HepG2 (cell line): ENCODE data around the gene NOTUM. TPM values are rescaled to one million over a fixed set of nuclear protein-coding genes. Genes with fewer than 3 reads are reported as not detected.

Experiments
- CENPT ChIP-seq: sonication (generic); formaldehyde crosslinking; IDR thresholded peaks from 2 replicates; pipeline ENCODE4 v1.8.0; 2022; ENCODE audit warnings: low read depth, mild to moderate bottlenecking, moderate library complexity, missing genetic modification reagents
- FOXO1 ChIP-seq: sonication (generic); formaldehyde crosslinking; IDR thresholded peaks from 2 replicates; pipeline ENCODE4 v1.4.0; 2020; ENCODE audit warnings: missing genetic modification reagents
- MED8 ChIP-seq: sonication (generic); formaldehyde crosslinking; IDR thresholded peaks from 2 replicates; pipeline ENCODE4 v1.8.1; 2023; ENCODE audit warnings: mild to moderate bottlenecking, missing genetic modification reagents; ENCODE audit not compliant: insufficient replicate concordance
- NFATC3 ChIP-seq: sonication (generic); formaldehyde crosslinking; IDR thresholded peaks from 2 replicates; pipeline ENCODE4 v1.5.1; 2020; ENCODE audit warnings: mild to moderate bottlenecking, missing genetic modification reagents
- ZEB1 ChIP-seq: IDR thresholded peaks from 2 replicates; pipeline ENCODE4 v1.6.1; 2012; ENCODE audit warnings: mild to moderate bottlenecking, low read depth, inconsistent platforms; ENCODE audit not compliant: insufficient replicate concordance
- ZNF230 ChIP-seq: sonication (generic); formaldehyde crosslinking; IDR thresholded peaks from 2 replicates; pipeline ENCODE4 v1.4.0; 2020; ENCODE audit warnings: mild to moderate bottlenecking, missing genetic modification reagents
- ZNF343 ChIP-seq: sonication (generic); formaldehyde crosslinking; IDR thresholded peaks from 2 replicates; pipeline ENCODE4 v1.4.0; 2020; ENCODE audit warnings: mild to moderate bottlenecking, missing genetic modification reagents
- ZNF781 ChIP-seq: sonication (generic); formaldehyde crosslinking; IDR thresholded peaks from 2 replicates; pipeline ENCODE4 v1.5.1; 2020; ENCODE audit warnings: borderline replicate concordance, mild to moderate bottlenecking, missing genetic modification reagents; ENCODE audit errors: not compliant biosample characterization
- polyA plus RNA-seq, 8 experiments: library from polyadenylated mRNA; depleted of rRNA in 3 of 8; stranded (reverse) in 7 of 8; unstranded in 1 of 8; fragments of >200 nt; fragmentation: Illumina TruSeq in 4 of 8; extraction: Trizol in 4 of 8; gene quantifications; 2 replicates each; pipeline versions ENCODE4 v1.2.1 to v1.2.3, GENCODE V29; 2011 to 2016; ENCODE audit warnings: low read depth in 4 of 8, missing spikeins in 1 of 8, mixed read lengths in 1 of 8; ENCODE audit not compliant: insufficient read depth in 1 of 8
- total RNA-seq, 5 experiments: library from RNA; depleted of rRNA; stranded (reverse); fragments of >200 nt; fragmentation: Illumina TruSeq; extraction: Trizol; gene quantifications; 2 replicates each; pipeline ENCODE4 v1.2.3, GENCODE V29; 2016; ENCODE audit warnings: low read depth in 1 of 5
- TF ChIP-seq, protein P1 (sequence below): sonication (generic); formaldehyde crosslinking; IDR thresholded peaks from 2 replicates; pipeline ENCODE4 v1.4.0; 2020; ENCODE audit warnings: missing genetic modification reagents
- TF ChIP-seq, protein P2 (sequence below): sonication (generic); formaldehyde crosslinking; IDR thresholded peaks from 2 replicates; pipeline ENCODE4; 2020; ENCODE audit warnings: missing genetic modification reagents, mild to moderate bottlenecking, borderline replicate concordance
- TF ChIP-seq, protein P3 (sequence below): sonication (generic); formaldehyde crosslinking; IDR thresholded peaks from 2 replicates; pipeline ENCODE4 v1.4.0; 2020; ENCODE audit warnings: missing genetic modification reagents
- TF ChIP-seq, protein P4 (sequence below): sonication (generic); formaldehyde crosslinking; IDR thresholded peaks from 2 replicates; pipeline ENCODE4 v1.5.0; 2020; ENCODE audit warnings: mild to moderate bottlenecking, missing genetic modification reagents, borderline replicate concordance

The NOTUM gene
- total and polyA plus RNA-seq, 2 of the 13 experiments (the other 11 are each of a cell fraction or from before 2014, with no cell fraction given): 150 to 160 TPM

DNA sequence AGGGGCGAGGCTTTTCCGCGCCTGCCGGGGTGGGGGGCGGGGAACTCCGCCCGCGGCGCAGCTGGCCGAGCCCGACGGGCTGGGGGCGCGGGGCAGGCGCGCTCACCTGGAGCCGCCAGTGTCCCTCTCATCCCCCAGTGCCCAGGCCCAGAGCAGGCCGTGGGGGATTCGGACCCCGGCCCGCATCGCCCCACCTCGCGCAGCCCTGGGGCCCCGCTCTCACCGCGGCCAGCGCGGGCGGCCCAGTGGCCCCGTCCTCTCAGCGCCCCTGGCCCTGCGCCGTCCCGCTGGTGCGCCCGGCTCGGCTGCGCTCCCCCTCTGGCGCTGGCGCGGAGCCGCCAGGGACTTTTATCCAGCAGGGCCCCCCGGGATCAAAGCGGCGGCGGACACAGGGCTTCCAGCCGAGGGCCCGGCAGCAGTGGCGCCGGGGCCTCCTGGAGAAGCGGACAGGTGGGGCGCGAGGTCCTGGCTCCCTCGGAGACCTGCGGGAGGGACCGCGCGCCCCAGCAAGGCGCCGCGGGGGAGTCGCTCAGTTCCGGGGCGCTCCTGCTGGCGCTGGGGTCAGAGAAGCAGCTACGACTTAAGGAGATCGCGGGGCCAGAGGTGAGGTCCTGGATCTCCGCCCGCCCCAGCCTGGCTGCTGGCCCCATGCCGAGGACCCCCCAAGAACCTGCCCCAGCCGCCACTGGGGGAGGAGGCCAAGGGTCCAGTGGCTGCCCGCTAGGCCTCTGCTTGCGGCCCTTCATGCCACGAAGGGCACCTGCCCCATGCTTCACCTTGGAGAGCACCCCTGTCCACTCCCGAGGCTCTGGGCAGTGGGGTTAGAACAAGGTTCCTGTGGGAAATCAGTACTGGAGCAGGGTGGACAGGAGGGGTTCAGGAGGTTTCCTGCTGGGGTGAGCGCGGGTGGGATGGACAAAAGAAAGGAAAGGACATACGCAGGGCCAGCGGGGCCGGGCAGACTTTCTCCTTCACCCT lies 823 bp upstream of the NOTUM start (continued):
- TF ChIP-seq ZEB1: no peak
- TF ChIP-seq, protein P1, sequence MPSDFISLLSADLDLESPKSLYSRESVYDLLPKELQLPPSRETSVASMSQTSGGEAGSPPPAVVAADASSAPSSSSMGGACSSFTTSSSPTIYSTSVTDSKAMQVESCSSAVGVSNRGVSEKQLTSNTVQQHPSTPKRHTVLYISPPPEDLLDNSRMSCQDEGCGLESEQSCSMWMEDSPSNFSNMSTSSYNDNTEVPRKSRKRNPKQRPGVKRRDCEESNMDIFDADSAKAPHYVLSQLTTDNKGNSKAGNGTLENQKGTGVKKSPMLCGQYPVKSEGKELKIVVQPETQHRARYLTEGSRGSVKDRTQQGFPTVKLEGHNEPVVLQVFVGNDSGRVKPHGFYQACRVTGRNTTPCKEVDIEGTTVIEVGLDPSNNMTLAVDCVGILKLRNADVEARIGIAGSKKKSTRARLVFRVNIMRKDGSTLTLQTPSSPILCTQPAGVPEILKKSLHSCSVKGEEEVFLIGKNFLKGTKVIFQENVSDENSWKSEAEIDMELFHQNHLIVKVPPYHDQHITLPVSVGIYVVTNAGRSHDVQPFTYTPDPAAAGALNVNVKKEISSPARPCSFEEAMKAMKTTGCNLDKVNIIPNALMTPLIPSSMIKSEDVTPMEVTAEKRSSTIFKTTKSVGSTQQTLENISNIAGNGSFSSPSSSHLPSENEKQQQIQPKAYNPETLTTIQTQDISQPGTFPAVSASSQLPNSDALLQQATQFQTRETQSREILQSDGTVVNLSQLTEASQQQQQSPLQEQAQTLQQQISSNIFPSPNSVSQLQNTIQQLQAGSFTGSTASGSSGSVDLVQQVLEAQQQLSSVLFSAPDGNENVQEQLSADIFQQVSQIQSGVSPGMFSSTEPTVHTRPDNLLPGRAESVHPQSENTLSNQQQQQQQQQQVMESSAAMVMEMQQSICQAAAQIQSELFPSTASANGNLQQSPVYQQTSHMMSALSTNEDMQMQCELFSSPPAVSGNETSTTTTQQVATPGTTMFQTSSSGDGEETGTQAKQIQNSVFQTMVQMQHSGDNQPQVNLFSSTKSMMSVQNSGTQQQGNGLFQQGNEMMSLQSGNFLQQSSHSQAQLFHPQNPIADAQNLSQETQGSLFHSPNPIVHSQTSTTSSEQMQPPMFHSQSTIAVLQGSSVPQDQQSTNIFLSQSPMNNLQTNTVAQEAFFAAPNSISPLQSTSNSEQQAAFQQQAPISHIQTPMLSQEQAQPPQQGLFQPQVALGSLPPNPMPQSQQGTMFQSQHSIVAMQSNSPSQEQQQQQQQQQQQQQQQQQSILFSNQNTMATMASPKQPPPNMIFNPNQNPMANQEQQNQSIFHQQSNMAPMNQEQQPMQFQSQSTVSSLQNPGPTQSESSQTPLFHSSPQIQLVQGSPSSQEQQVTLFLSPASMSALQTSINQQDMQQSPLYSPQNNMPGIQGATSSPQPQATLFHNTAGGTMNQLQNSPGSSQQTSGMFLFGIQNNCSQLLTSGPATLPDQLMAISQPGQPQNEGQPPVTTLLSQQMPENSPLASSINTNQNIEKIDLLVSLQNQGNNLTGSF: peak; percentile 15; the same call in 1 of the 2 replicates
- no peak for TF ChIP-seq MED8
- TF ChIP-seq ZNF781 (CRISPR knock-in tag): no peak
- TF ChIP-seq, protein P2, sequence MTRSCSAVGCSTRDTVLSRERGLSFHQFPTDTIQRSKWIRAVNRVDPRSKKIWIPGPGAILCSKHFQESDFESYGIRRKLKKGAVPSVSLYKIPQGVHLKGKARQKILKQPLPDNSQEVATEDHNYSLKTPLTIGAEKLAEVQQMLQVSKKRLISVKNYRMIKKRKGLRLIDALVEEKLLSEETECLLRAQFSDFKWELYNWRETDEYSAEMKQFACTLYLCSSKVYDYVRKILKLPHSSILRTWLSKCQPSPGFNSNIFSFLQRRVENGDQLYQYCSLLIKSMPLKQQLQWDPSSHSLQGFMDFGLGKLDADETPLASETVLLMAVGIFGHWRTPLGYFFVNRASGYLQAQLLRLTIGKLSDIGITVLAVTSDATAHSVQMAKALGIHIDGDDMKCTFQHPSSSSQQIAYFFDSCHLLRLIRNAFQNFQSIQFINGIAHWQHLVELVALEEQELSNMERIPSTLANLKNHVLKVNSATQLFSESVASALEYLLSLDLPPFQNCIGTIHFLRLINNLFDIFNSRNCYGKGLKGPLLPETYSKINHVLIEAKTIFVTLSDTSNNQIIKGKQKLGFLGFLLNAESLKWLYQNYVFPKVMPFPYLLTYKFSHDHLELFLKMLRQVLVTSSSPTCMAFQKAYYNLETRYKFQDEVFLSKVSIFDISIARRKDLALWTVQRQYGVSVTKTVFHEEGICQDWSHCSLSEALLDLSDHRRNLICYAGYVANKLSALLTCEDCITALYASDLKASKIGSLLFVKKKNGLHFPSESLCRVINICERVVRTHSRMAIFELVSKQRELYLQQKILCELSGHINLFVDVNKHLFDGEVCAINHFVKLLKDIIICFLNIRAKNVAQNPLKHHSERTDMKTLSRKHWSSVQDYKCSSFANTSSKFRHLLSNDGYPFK: no peak
- no peak for TF ChIP-seq FOXO1
- TF ChIP-seq ZNF343 (CRISPR knock-in tag): no peak
- TF ChIP-seq CENPT (CRISPR knock-in tag): no peak
- TF ChIP-seq NFATC3 (CRISPR knock-in tag): no peak
- TF ChIP-seq, protein P3, sequence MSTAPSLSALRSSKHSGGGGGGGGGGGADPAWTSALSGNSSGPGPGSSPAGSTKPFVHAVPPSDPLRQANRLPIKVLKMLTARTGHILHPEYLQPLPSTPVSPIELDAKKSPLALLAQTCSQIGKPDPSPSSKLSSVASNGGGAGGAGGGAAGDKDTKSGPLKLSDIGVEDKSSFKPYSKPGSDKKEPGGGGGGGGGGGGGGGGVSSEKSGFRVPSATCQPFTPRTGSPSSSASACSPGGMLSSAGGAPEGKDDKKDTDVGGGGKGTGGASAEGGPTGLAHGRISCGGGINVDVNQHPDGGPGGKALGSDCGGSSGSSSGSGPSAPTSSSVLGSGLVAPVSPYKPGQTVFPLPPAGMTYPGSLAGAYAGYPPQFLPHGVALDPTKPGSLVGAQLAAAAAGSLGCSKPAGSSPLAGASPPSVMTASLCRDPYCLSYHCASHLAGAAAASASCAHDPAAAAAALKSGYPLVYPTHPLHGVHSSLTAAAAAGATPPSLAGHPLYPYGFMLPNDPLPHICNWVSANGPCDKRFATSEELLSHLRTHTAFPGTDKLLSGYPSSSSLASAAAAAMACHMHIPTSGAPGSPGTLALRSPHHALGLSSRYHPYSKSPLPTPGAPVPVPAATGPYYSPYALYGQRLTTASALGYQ (CRISPR knock-in tag): no peak
- TF ChIP-seq, protein P4, sequence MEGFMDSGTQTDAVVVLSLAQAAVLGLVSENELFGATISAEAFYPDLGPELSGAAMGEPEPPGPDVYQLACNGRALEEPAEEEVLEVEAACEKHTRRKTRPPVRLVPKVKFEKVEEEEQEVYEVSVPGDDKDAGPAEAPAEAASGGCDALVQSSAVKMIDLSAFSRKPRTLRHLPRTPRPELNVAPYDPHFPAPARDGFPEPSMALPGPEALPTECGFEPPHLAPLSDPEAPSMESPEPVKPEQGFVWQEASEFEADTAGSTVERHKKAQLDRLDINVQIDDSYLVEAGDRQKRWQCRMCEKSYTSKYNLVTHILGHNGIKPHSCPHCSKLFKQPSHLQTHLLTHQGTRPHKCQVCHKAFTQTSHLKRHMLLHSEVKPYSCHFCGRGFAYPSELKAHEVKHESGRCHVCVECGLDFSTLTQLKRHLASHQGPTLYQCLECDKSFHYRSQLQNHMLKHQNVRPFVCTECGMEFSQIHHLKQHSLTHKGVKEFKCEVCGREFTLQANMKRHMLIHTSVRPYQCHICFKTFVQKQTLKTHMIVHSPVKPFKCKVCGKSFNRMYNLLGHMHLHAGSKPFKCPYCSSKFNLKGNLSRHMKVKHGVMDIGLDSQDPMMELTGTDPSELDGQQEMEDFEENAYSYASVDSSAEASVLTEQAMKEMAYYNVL (CRISPR knock-in tag): peak; percentile 18; the same call in 1 of the 2 replicates
- TF ChIP-seq ZNF230: no peak
